Brain microvascular endothelial cell (primary cell): Measurements from ENCODE around the gene TCF7.

Source experiments
- DNase-seq: peaks from one replicate; pipeline ENCODE4 v3.0.0-alpha.2; 2020
- H3K27ac ChIP-seq: fragments of 250-450 bp; sonication (Bioruptor Pico); 2 replicates; pipeline ENCODE4 v1.5.1; 2020; ENCODE audit warnings: mild to moderate bottlenecking, moderate library complexity
- H3K27me3 ChIP-seq: fragments of 250-450 bp; sonication (Bioruptor Pico); replicated peaks from 2 replicates; pipeline ENCODE4 v1.5.1; 2020; ENCODE audit warnings: mild to moderate bottlenecking
- H3K36me3 ChIP-seq: fragments of 250-450 bp; sonication (Bioruptor Pico); replicated peaks from 2 replicates; pipeline ENCODE4 v1.5.1; 2020; ENCODE audit warnings: mild to moderate bottlenecking
- H3K4me3 ChIP-seq: 2 replicates; pipeline ENCODE4 v1.5.1; 2011; ENCODE audit warnings: low read depth, mild to moderate bottlenecking, control low read depth, low read length, moderate library complexity
- in situ Hi-C: cut with HindIII; loops from 2 replicates; pipeline ENCODE4 v1.10.0; 2017; ENCODE audit warnings: low sequenced_read_pairs, low pct_ligation_motif_present
- TF ChIP-seq, protein P1 (sequence below): IDR thresholded peaks from 2 replicates; pipeline ENCODE4 v1.5.1; 2011; ENCODE audit warnings: low read depth, mild to moderate bottlenecking, moderate library complexity, low read length, control low read depth, inconsistent platforms; ENCODE audit errors: missing control alignments

TCF7 gene

DNA sequence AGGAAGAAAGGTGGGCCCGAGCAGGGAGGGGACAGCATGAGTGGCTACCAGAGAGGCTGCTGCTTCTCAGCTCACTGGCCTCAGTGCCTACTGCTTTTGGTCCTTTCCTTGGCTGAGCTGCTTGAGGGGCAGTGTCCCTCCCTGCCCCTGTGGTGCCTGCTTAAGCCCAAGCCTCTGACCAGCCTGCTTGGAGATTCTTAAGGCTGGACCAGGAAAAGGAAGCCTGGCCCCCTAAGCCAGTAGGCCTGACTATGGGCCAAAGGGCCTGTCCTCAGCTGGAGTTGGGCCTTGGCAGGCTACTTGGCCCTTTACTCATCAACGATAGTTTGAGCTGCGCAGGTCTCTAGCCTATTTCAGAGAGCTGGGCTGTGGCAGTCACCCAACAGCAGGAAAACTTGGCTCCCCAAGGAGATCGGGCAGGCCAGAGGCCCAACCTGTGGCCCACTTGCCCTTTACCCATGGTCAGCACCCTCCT, 24.9 kb downstream of the TCF7 start:
- peaks cover 40% of the 10 kb centered on the region for H3K36me3 ChIP-seq
- no peak overlapping the region for H3K27ac ChIP-seq

DNA sequence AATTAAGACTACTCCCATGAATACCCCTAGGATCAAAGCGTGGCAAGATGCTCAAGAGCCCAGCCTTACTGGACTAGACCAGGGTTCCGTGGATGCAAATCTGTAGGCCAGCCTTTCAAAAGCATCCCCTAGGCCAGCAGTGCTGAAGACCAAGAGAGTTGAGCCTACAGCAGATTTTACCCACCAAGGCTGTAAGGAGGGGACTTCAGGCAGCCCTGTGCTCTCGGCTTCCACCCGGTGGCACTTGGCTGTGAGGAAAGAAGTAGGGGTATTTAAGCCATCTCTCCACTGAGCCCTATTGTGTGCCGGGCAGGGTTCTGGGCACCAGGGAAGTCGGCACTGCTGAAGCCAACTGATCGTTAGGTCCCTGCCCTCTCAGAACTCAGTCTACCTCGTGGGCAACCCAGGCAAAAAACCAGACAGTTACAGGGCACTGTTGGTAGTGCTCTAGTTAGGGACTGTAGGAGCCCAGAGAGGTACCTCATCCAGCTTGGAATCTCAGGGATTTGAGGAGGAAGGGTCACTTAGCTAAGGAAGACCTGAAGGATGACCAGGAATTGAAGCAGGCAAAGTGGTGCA, 25.5 kb downstream of the TCF7 start:
- peaks cover 39% of the 10 kb centered on the region for H3K36me3 ChIP-seq
- no peak overlapping the region for H3K4me3 ChIP-seq
- no peak for DNase-seq
- H3K27me3 ChIP-seq: no peaks in the 10 kb centered on the region
- no peak overlapping the region for H3K27ac ChIP-seq
- in situ Hi-C loops: loop anchor here (25.0 kb wide), 1 partner anchor 103 kb away; no protein-coding TSS in a partner anchor
- TF ChIP-seq, protein P1, sequence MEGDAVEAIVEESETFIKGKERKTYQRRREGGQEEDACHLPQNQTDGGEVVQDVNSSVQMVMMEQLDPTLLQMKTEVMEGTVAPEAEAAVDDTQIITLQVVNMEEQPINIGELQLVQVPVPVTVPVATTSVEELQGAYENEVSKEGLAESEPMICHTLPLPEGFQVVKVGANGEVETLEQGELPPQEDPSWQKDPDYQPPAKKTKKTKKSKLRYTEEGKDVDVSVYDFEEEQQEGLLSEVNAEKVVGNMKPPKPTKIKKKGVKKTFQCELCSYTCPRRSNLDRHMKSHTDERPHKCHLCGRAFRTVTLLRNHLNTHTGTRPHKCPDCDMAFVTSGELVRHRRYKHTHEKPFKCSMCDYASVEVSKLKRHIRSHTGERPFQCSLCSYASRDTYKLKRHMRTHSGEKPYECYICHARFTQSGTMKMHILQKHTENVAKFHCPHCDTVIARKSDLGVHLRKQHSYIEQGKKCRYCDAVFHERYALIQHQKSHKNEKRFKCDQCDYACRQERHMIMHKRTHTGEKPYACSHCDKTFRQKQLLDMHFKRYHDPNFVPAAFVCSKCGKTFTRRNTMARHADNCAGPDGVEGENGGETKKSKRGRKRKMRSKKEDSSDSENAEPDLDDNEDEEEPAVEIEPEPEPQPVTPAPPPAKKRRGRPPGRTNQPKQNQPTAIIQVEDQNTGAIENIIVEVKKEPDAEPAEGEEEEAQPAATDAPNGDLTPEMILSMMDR: no peak

More for the DNA sequence above, 24.9 kb downstream of the TCF7 start:
- no peak for DNase-seq
- in situ Hi-C loops: loop anchor here (25.0 kb wide), 1 partner anchor 102 kb away; no protein-coding TSS in a partner anchor
- H3K27me3 ChIP-seq: no peaks in the 10 kb centered on the region
- TF ChIP-seq, protein P1: no peak
- H3K4me3 ChIP-seq: no peak overlapping the region

DNA sequence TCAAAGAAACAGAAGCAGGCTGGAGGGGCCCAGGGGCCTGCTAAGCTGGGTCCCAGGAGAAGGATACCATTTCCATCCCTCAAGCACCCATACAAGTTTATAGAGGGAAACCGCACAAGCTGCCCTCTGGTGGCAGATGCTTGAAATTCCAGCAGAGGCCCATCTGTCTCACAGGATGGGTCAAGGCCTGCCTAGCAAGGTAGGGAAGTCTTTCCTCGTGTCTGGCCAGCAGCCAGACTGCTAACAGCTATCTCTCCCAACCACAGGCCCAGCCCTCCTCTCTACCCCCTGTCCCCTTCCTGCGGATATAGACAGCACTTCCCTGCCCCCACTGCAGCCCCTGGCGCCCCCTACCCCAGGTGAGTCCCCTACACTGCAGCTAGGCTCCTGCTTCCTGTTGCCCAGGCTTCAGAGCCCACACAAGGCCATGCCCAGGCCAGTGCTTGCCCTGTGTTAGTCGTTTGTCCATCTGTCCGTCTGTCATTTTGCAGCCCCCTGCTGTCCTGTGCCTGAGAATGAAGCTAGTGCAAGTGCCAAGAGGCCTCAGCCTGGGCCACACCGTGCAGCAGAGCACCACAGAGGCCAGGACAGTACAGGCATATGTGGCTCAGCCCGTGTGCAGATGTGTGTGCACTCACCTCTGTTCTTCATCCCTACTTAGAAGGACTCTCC, 26.2 kb downstream of the TCF7 start:
- Histone ChIP-seq H3K4me3 (no peak overlapping the region), H3K36me3 (peaks cover 46% of the 10 kb centered on the region), H3K27ac (no peak overlapping the region), H3K27me3 (no peaks in the 10 kb centered on the region)
- peak; percentile 70 for DNase-seq
- TF ChIP-seq, protein P1: peak; percentile 87
- in situ Hi-C loops: loop anchor here (25.0 kb wide), 1 partner anchor 103 kb away; no protein-coding TSS in a partner anchor

DNA sequence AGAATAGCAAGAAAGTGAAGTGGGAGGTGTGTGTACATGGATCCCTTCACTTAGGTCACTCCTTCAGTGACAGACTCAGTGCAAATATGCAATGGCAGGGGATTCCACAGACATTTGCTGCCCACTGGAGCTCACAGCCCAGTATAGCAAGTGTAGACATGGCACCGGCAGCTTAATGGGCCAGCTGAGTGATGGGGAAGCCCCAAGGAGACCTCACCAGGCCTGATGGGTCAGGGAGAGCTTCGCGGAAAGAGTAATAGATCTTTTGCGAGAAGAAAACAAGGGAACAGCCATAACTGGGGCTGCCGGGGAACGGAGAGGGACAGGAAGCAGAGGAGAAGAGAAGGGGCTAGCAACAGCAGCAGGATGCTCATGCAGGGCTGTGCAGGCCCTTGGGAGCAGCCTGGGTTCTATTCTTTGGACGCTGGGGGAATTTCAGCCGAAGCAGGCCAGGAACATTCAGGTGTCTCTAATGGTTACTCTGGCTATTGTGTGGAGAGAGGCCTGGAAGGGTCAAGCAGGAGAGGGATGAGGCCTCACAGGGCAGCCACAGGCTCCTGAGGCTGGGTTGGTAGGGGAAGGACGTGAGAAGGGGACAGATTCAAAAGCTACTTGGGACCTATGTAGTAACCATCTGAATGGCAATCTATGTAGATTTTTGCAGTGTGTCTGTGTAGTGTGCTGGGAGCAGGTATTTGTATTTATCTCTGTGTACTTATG, 27.0 kb downstream of the TCF7 start:
- Histone ChIP-seq H3K27ac (no peak overlapping the region), H3K27me3 (no peaks in the 10 kb centered on the region), H3K4me3 (no peak overlapping the region), H3K36me3 (peaks cover 50% of the 10 kb centered on the region)
- TF ChIP-seq, protein P1: peak; percentile 37
- in situ Hi-C loops: loop anchor here (25.0 kb wide), 1 partner anchor 104 kb away; no protein-coding TSS in a partner anchor
- no peak for DNase-seq

DNA sequence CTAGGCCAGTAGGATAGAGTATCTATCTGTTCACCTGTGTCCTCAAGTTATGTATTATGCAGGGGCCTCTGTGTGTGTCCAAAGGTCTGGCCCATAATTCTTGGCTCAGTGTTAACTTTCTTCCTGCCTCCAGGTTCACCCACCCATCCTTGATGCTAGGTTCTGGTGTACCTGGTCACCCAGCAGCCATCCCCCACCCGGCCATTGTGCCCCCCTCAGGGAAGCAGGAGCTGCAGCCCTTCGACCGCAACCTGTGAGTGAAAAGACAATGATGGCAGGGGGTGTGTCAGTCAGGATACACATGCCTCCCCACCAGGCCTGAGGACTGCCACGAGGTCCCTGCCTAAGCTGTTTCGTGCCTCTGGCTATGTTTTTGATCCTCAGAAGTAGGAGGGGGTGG, 27.6 kb downstream of the TCF7 start:
- H3K27me3 ChIP-seq: no peaks in the 10 kb centered on the region
- H3K4me3 ChIP-seq: no peak overlapping the region
- peaks cover 47% of the 10 kb centered on the region for H3K36me3 ChIP-seq
- no peak for DNase-seq
- H3K27ac ChIP-seq: no peak overlapping the region
- TF ChIP-seq, protein P1: no peak
- in situ Hi-C loops: loop anchor here (25.0 kb wide), 1 partner anchor 105 kb away; no protein-coding TSS in a partner anchor
